OCI-M2 (cell line): ENCODE data around the gene PI4KB.

Experiments used
- DNase-seq: peaks from one replicate; lab custom pipeline; 2025; ENCODE audit not compliant: unreplicated experiment; lab: John Stamatoyannopoulos, UW

PI4KB gene

GRCh38 chr1:151346769-151347522, 19.7 kb upstream of the PI4KB start, which contains the start of gene RFX5:
Gene RFX5 (minus strand): TSS chr1:151347252. CDS start chr1:151346320, 932 bp downstream.
- peak; percentile 82 for DNase-seq

- DNase-seq, result no peak
Measured at GRCh38 chr1:151346082-151346768, 19.0 kb upstream of the PI4KB start.

GRCh38 chr1:151344291-151344690, 17.1 kb upstream of the PI4KB start:
- no peak for DNase-seq

GRCh38 chr1:151343587-151343986, 16.4 kb upstream of the PI4KB start:
- DNase-seq, result no peak

DNA sequence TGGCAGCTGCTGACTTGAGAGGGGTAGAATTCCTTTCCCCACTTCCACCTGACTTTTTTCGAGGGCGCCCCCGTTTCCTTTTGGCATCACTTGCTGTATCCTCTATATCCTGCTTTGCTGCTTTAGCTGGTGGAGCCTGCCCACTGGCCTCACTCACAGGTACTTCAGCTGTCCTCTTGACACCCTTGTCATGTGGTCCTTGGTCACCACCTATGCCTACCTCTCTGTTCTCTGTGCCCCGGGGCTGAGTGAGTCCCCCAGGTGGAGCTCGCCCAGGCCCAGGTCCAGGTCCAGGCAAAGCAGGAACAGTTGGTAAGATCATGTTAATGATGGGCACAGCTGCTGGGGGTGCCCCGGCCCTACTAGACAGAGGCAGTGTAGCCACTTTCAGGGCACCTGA, 15.4 kb upstream of the PI4KB start:
- DNase-seq, result no peak

DNA sequence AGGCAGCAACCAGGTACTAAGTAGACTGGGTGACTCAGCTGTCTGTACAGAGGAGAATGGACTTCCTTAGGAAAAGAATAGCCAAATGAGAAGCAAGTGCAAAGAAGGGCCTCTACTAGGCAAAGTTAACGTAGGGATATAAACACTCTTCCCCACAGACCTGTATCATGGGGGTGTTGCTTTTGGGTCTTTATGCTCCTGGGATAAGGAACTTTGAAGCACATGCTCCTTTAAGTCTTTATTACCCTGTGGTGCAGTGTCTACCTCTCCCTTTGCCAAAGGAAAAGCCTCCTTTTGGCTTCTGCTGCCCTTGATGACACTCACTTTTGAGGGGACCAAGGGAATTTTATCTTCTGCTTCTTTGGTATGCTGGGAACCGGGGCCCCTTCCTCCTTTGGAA, 14.8 kb upstream of the PI4KB start:
- DNase-seq, result no peak

DNA sequence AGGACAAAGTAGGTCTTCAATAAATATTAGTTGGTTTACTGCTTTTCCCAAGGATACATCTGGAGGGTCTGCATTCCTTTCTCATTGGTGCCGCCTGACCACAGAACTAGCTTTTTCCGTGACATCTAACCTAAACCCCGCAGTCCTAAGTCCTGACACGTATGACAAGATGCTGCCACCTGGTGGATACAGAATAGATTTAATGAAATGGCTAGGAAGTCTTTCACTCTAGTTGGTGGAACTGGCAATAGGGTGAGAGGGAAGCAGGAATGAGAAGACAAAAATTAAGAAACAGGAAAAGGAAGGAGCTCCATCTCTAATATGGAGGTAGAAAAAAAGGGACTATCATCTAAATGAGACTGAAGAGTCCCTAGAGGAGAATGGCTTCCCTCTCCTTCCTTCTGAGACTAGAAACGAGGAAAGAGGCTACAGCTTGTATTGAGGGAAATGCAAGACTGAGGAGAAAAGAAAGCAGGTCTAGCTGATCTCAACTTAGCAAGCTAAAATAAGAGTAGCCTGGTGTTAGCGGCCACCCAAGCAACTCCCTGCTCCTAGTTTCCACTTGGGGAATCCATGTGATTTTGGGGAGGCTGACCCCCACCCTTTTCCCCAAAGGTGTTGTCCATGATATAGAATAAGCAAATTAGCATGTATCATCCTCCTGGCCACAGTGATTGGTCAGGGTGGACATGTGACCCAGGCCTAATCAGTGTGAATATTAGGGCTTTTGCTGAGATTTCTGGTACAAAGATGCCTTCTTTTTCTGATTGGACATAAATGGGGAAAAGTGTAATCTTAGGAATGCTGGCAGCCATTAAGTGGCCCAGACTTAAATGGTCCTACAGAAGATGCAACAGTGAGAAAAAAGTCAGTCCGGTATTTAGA, 13.9 kb upstream of the PI4KB start:
- DNase-seq, result no peak

DNA sequence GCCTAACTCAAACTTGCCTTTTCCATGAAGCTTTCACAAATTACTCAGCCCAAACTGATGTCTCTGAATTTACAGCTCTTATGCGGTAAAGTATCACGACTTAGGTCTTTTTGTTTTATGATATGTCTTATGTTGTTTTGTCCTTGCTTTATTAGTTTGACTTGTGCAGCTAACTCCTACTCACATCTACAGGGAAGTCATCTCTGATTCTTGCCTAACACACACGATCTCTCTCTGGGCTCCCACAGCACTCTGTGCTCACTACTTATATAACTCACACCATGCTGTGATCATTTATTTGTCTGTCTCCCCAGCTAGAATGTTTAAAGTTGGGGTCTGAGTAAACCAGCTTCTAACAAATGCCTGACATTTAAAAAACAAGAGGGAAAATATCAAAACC, 9.3 kb upstream of the PI4KB start:
- no peak for DNase-seq

GRCh38 chr1:151334822-151335221, 7.6 kb upstream of the PI4KB start:
- no peak for DNase-seq

- no peak for DNase-seq
Measured at GRCh38 chr1:151327903-151328674, 873 bp upstream of the PI4KB start.

DNA sequence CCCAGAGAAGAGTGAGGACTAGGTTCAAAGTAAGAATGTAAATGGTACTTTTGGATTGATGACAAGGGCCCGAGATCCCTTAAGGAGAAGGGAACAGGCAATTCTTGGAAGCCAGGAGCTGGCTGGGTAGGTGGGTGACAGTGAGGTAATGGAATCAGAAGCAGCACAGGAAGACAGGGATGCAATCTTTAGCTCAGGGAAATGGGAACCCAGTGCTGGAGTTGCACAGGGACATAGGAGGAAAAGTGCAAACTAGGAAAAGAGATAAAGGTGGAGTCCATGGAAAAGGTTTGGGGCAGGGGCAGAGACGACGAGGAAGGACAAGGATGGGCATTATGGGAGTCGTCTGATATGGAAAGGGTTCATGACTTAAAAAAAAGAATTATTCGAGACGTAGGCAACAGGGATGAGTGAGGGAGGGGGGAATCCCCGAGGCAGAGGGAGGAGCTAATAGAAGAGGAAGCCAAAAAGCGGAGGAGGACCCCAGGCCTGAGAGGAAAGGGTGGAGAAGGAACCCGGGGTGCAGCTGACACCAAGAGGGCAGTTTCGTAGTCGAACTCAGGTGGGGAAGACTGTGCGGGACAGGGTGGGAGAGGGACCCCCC, 495 bp downstream of the PI4KB start:
- DNase-seq, result no peak

GRCh38 chr1:151325646-151326429, 1.4 kb downstream of the PI4KB start:
- DNase-seq, result no peak

DNA sequence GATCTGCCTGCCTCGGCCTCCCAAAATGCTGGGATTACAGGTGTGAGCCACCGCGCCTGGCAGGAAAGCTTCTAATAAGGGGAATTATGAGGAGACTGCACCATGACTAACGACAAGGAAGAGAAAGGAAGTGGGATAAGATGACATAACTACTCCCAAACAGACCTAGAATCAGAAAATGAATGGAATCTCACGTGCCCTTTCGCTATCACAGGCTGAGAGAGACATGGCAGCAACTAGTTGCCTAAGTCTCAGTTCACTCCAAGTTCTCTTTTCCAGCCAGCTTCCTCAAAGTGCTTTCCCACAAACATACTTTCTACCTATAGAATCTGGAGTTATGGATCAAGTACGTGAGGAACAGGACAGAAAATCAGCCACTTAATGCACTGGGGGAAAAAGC, 2.0 kb downstream of the PI4KB start:
- DNase-seq, result no peak

GRCh38 chr1:151324390-151324930, 2.8 kb downstream of the PI4KB start:
- no peak for DNase-seq

DNA sequence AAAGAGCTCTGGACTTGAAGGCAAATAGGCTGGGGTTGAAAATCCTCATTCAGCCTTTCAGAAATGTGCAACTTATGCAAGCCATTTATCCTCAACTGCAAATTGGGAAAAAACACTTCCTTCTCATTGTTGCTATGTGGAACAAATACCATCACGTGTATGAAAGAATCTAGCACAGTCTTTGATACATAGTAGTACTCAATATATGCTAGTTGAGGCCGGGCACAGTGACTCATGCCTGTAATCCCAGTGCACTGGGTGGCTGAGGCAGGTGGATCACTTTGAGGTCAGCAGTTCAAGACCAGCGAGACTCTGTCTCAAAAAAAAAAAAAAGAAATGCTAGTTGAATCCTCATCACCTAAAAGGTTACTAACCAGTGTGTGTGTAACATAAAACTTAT, 8.2 kb downstream of the PI4KB start:
- no peak for DNase-seq

- DNase-seq, result no peak
Measured at GRCh38 chr1:151315565-151316235, 11.5 kb downstream of the PI4KB start.

DNA sequence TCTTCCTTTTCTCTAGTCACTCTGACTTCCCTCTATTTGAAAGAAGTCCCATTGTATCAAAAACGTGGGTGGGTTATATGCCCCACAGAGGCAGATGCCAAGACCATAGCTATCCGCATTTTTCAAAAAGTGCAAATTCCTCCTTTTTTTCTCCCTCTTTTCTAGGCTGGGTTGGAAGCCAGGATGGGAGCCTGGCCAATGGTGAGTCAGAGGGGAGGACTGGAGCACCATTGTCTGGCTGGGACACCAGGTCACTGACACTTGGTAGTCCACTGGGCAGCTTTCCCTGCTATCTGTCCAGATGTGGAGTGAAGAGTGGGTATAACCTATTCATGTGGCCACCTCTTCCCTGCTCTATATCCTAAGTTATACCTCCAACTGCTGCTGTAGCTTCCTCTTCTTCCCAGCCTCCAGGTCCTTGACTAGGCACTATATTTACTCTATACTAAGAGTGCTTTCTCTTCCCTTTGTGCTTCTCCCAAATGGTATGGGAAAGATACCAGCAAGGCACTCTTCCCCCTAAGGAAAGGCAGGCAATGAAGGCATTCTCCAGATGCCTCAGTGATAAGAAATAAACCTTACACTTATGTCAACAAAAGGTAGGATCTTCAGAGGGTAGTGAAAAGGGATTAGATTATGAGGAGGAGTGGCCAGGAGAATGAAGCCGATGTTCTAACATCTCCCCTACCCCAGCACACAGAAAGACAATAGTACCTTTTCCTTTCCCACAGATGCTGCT, 12.9 kb downstream of the PI4KB start:
- DNase-seq, result no peak

DNA sequence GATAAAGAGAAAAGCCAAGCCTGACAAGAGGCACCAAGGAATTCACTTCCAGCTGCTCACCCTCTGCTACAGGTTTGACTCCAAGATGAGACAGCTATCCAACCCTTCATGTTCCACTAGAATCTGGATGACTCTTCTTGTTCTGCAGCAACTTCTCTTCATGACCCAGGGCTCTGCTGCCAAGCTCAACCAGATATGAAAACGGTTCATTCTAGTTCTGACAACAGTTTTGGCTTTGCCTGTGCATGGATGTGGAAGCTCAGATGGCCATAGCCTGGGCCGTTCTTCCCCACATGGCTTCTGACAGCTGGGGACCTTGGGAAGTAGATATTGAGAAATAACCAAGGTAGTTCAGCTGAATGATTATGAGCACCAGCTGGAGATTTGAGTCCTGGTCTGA, 13.7 kb downstream of the PI4KB start:
- DNase-seq, result no peak
